Inflammatory macrophage treated with lipopolysaccharide for 1 hour (primary cell): ENCODE results near the gene ZAR1.
"Not testable (repeated sequence)": the region's sequence is repeated elsewhere in the genome, so short reads cannot be mapped to it uniquely, and the experiment has no call there.

Experiments
- DNase-seq, 2 donors: peaks; one replicate each; pipeline ENCODE4 v3.0.0-alpha.2; 2020 to 2022

Gene ZAR1

GRCh38 chr4:48490012-48490679, at the start of gene ZAR1:
ZAR1 (plus strand) TSS chr4:48490252; CDS start chr4:48490292, 40 bp downstream.
- no peak for DNase-seq

GRCh38 chr4:48440914-48441313, 49.1 kb upstream of the ZAR1 start:
- DNase-seq: peak; percentile 7 to 25

- DNase-seq: peak in 1 of 2 donors; percentile 60
Observed at GRCh38 chr4:48445704-48446103, 44.3 kb upstream of the ZAR1 start.

DNA sequence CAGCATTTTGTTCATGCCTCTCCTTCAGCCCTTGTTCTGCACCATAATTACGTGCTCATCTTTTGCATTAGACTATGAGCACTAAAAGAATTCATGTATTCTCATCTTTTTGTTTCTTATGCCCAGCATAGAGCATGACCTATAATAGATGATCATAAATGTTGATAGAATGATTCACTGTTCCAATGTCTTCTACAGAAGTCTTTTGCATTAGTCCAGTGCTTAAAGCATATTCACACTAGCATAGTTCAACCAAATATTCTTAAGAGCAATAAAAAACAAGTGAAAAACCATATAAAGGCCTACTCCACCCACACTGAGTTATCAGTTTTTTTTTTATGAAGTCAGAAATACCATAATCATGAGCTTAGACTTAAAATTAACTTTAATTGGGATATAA, 43.4 kb upstream of the ZAR1 start:
- DNase-seq: no peak

DNA sequence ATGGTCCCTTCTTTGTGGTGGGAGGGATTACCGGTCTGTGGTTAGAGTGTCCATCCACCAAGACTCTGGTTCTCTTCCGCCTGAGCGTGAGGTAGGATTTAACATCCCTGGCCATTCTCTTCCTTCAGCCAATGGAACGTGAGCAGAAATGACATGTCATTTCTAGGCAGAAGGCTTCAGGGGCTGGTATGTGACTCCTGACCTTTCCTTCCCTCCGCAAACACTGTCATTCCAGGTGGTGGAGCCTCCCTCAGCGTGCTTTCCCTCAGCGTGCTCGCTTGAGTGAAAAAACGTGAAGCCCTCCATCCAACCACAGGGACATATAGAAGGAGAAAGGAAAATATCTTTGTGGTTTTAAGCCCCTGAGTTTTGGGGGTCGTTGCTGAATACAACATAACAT, 40.9 kb upstream of the ZAR1 start:
- no peak for DNase-seq

GRCh38 chr4:48450740-48451139, 39.3 kb upstream of the ZAR1 start:
- DNase-seq: no peak

DNA sequence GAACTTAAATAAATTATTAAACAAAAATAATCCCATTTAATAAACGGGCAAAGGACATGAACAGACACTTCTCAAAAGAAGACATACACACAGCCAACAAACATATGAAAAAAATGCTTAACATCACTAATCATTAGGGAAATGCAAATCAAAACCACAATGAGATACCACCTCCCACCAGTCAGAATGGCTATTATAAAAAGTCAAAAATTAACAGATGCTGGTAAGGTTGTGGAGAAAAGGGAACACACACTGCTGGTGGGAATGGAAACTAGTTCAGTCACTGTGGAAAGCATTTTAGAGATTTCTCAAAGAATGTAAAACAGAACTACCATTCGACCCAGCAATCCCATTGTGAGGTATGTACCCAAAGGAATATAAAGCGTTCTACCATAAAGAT, 38.4 kb upstream of the ZAR1 start:
- not testable (repeated sequence) for DNase-seq

DNA sequence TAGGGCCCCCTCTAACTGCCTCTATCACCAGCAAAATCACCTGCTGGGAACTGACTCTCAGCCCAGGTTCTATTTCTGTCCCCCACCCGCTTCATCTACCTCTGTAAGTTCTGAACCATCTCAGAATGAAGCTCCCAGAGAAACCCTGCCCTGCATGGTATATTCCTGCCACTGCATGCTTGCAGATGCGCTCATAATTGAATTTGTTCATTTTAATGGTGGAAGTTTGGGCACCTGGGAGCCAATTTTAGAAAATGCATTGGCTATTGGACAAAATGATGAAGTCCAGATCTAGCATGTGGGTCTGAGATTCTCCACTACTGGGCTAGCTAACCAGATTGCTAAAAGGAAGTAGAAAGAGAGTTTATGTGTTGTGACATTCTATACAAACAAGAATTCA, 35.5 kb upstream of the ZAR1 start:
- DNase-seq: no peak

GRCh38 chr4:48461000-48461399, 29.1 kb upstream of the ZAR1 start:
- DNase-seq: no peak

- no peak for DNase-seq
Observed at GRCh38 chr4:48462363-48462762, 27.7 kb upstream of the ZAR1 start.

DNA sequence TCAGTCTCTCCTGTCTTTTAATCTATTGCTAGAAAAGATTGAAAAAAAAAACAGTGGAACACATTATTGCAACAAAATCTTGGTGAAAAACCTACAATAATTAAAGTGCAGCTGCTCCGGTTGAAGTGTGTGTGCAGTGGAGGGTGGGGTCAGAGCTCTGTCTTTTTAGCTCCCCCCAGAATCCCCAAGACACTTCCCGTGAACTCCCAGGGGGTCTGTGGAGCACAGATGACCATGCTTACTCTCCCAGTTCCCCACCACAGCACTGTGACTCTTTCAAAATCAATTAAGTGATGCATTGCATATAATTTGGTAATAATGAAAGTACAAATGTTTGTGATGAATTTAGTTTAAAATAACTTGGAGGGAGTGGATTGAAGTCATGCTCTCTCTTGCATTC, 22.6 kb upstream of the ZAR1 start:
- no peak for DNase-seq

- DNase-seq: no peak
Observed at GRCh38 chr4:48467891-48468290, 22.2 kb upstream of the ZAR1 start.

DNA sequence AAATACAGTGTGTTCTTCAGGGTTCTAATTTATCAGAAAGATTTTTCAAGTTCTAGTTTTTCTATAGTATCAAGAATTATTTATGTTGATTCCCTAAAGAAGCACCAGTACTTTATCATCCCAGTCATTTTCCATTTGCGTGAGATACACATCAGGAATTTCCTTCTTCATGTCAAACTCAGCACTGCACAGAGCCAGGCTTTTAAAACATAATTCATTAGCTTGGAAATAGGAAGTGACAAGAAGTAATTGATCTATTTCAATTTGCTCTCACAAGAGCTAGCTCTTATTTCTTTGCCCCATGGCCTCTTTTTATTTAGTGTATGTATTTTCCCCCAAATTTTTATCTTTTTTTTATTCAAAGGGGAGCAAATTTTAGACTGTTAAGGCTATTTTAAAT, 19.9 kb upstream of the ZAR1 start:
- no peak for DNase-seq

DNA sequence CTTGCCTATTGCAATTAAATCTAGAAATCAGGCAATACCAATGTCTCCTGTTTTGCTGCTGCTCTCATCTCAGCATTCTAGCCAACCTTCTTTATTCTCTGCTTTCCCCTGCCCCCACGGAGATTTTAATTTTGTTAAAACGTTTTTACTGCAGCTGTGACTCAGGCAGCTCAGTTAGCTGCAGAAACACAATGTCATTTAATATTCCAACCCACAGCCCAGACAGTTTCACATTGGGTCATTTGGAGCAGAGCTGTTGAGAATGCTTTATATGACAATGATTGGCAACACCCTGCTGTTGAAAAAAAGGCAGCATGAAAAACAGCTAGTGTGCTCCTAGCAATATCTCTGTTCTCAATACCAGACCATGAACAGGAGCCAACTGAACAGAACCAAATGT, 19.5 kb upstream of the ZAR1 start:
- DNase-seq: no peak

DNA sequence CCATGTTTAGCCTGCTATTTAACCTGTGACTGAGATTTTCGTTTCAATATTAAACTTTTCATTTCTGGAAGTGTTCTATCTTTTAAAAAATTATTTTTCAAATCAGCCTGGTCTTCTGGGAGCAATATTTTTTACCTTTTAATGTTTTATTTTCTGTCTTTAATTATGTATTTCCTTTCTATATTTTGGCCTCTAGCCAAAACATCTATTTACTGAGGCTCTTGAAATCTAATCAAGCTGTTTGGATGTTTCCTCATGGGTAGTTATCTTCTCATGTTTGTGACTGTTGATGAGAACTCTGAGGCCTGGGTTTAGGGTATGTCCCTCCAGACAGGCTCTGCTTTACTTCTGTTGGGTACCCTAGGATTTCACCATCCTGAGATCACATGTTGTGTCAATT, 17.3 kb upstream of the ZAR1 start:
- DNase-seq: no peak

- no peak for DNase-seq
Observed at GRCh38 chr4:48475770-48476169, 14.3 kb upstream of the ZAR1 start.

DNA sequence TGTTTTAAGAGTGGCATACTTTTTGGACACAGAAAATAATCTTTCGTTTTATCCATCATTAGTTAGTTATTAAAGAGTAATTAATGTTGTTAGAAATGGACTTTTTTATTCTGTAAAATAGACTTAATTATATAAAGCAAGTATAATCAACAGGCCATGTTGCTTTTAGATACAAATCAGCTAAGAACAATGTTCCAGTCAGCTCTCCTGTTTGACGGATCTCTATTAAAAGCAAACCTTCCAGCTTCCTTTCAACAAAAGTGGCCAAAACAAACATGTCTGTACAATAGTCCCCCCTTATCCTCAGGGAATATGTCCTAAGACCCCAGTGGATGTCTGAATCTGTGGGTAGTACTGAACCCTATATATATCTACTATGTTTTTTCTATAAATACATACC, 11.8 kb upstream of the ZAR1 start:
- no peak for DNase-seq

- no peak for DNase-seq
Observed at GRCh38 chr4:48481581-48481980, 8.5 kb upstream of the ZAR1 start.

DNA sequence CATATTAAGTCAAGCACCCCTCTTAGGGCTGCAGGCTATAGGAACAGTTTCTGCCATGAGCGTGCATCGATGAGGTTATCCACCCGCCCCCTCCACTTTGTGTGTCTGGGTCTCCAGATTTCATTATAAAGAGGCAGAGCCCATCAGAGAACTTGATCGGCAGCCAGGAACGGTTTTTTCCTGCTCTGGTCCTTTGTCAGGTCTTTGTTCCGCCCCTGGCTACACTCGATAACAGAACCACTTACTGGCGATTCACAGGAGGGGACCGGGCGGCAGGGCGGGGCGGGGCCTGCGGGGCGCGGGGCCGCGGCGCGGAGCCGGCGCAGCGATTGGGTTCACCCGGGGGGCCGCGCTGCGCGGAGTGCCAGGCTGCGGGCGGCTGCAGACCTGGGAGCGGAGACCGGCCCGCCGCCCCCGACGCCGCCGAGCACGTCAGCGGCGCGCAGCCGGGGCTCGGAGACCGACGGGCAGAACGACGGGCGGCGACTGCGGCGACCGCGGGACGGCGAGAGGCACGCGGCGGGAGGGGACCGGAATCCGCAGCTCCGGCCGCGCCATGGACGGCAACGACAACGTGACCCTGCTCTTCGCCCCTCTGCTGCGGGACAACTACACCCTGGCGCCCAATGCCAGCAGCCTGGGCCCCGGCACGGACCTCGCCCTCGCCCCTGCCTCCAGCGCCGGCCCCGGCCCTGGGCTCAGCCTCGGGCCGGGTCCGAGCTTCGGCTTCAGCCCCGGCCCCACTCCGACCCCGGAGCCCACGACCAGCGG, 6.9 kb upstream of the ZAR1 start, which contains the start of gene SLC10A4:
SLC10A4 (plus strand) TSS at position 338 of the 771 bp plus-strand sequence; CDS start at position 557, 219 bp downstream.
- DNase-seq: no peak

- no peak for DNase-seq
Observed at GRCh38 chr4:48483777-48484493, 6.1 kb upstream of the ZAR1 start.

DNA sequence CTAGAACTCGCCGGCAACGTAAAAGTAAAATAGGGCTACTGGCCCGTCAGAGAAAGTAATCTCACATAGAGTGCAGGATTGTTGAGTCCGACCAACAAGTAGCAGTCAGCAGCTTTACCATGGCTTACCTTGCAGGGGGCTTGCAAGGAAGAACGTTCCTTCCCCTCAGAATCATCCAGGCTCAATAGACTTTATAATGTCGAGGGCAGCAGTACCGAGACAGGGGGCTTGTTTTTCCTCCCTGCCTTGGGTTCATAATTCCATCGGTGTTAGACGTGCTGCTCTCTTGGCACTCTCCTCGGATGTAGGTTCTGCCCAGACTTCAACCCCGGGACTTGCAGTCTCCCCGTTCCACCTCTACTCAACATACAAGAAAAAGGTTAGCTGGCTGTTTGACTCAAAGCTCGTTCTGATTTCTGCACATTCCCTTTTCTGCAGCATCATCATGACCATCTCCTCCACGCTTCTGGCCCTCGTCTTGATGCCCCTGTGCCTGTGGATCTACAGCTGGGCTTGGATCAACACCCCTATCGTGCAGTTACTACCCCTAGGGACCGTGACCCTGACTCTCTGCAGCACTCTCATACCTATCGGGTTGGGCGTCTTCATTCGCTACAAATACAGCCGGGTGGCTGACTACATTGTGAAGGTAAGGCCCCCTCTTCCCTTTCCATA, 5.4 kb upstream of the ZAR1 start:
- no peak for DNase-seq

DNA sequence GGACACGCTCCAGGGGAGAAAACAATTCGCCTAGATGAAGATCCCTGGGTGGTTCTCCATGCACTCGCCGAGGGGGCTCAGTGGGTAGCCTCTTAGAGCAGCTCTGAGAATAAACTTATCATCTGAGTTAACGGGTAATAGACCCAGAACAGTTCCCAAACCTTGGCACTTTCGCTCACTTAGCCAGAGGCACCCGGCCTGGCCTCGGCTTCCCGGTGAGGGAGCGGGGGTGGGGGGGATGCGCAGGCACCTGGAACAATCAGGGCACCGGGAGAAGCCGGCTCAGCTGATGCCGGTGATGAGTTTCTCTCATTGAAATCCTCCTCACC, 405 bp upstream of the ZAR1 start:
- no peak for DNase-seq
